ENCODE results near the gene MGAT5B. TPM values are rescaled to one million over a fixed set of nuclear protein-coding genes. Genes with fewer than 3 reads are reported as not detected.

The MGAT5B gene
- total RNA-seq, 2 donors from 2014 or later: 3.6 TPM; not detected in 1

DNA sequence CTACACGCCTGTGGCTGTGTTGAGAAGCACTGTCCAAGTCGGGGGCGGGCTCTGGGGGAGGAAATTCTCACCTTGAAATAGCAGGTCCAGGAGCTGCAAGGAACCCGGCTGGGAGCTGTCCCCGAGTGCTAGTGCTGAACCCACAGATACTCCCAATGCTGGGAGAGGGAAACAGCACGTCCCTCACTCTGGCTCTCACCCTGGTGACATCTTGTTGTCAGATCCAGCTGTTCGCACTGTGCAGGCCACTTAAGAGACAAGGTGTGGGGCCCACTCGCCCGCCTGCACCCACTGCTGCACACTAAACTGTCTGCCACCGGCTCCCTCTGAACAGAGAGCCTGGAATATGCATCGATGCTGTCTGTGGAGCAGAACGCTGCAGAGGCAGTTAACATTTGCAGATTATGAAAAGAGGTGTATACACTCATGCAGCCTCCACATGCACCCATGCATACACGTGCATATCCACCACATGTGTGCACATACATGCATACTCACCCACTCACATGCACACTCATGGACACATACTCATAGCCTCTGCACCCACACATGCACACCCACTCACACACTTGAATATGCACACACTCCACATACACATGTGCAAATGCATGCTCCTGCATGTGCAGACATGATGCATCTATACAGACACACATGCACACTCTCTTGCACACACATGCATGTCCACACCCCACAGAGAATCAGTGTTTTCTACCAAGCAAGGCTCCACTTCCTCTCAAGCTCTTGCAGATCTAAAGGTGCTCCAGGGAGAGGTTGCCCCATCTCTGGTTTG, 42.0 kb downstream of the MGAT5B start:
- no peak for ATAC-seq
- Histone ChIP-seq H3K9me3 (no peaks in the 10 kb centered on the region), H3K27me3 (no peaks in the 10 kb centered on the region), H3K4me1 (no peaks in the 10 kb centered on the region), H3K4me3 (no peak overlapping the region), H3K27ac (no peak overlapping the region), H3K36me3 (replicated peaks in 1 of 2; ENCODE audit: insufficient read depth in 1 of 2, low read depth in 2 of 2) (no peaks in the 10 kb centered on the region)
- intact Hi-C loops (cut with DNase I): no loop called here
- WGBS, 2 donors: 23 to 24% methylated on average over 8 to 13 of the region's 13 CpGs
- TF ChIP-seq POLR2A (IDR thresholded peaks at IDR 0.05): no peak
- TF ChIP-seq, protein P1, sequence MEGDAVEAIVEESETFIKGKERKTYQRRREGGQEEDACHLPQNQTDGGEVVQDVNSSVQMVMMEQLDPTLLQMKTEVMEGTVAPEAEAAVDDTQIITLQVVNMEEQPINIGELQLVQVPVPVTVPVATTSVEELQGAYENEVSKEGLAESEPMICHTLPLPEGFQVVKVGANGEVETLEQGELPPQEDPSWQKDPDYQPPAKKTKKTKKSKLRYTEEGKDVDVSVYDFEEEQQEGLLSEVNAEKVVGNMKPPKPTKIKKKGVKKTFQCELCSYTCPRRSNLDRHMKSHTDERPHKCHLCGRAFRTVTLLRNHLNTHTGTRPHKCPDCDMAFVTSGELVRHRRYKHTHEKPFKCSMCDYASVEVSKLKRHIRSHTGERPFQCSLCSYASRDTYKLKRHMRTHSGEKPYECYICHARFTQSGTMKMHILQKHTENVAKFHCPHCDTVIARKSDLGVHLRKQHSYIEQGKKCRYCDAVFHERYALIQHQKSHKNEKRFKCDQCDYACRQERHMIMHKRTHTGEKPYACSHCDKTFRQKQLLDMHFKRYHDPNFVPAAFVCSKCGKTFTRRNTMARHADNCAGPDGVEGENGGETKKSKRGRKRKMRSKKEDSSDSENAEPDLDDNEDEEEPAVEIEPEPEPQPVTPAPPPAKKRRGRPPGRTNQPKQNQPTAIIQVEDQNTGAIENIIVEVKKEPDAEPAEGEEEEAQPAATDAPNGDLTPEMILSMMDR (IDR thresholded peaks at IDR 0.05): no peak
- DNase-seq: peak; percentile 31 to 58 (median 44)

DNA sequence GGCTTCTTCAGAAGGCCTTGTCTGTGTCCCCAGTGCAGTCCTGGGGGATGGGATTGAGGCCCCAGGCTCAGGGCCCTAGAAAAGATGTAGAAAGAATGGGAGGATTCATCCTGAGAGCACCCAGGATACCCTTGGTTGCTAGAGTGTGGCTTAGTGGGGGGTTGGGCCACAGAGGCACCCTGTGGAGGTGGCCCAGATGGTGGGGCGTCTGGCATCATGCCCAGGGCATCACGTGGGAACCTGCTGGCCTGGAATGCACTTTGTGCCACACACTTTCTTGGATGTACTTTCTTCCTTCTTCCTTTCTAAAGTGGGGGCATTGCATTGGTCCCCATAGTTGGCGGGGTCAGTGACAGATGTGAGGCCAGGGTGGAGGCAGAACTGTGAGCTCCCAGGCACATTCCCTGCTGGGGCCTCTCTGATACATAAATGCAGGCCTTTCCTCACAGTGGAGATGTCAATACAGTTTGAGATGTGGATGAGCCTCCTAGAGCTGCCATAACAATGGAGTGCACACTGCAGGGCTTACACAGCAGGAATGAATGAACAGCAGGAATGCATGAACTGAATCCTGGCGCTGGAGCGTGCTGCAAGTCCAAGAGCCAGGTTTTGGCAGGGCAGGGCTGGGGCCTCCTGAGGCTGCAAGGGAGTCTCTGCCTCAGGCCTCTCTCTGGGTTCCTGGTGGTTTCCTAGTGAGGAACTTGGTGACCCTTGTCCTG, 43.3 kb downstream of the MGAT5B start:
- TF ChIP-seq, protein P1 (IDR thresholded peaks at IDR 0.05): no peak
- TF ChIP-seq POLR2A (IDR thresholded peaks at IDR 0.05): no peak
- intact Hi-C loops (cut with DNase I): no loop called here
- DNase-seq: no peak
- no peaks in the 10 kb centered on the region for H3K4me1 ChIP-seq
- no peaks in the 10 kb centered on the region for H3K36me3 ChIP-seq (replicated peaks in 1 of 2; ENCODE audit: insufficient read depth in 1 of 2, low read depth in 2 of 2)
- no peaks in the 10 kb centered on the region for H3K27me3 ChIP-seq
- no peak overlapping the region for H3K27ac ChIP-seq
- WGBS, 2 donors: 57 to 66% methylated on average over 5 of the region's 5 CpGs
- no peaks in the 10 kb centered on the region for H3K9me3 ChIP-seq
- H3K4me3 ChIP-seq: no peak overlapping the region
- ATAC-seq: no peak

DNA sequence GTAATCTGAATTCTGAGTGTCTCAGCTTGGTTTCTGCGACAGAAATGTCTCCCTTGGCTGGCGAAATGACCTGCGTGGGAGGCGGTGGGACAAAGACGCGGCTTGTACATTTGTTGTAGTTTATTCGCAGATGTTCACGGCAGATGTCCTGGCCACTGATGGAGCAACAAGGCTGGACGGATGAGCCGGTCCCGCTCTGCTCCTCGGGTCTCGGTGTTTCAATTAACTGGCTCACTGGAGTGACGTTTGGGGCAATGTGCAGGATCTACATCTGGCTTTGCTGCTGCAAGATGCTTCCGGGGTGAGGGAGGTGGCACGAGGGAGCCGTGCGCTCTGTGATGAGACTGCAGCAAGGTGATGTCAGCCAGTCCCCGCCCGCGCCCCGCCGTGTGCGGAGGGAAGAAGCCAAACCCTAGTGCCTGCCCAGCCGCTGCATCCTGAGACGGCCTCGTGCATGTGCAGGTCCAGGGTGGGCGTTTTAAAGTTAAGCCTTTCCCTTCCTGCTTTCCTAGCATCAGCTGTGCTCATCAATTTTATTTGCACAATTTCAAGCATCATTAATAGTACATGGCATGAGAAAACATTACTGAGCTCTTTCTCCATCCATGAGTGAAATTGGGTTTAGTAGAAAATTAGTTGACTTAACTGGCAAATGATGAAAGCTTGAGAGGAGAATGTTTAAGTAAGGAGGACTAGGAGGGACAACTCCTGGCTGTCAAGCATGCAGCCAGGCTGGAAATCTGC, 44.4 kb downstream of the MGAT5B start:
- no peak overlapping the region for H3K27ac ChIP-seq
- H3K27me3 ChIP-seq: no peaks in the 10 kb centered on the region
- H3K9me3 ChIP-seq: no peaks in the 10 kb centered on the region
- intact Hi-C loops (cut with DNase I): no loop called here
- no peaks in the 10 kb centered on the region for H3K4me1 ChIP-seq
- 73 to 74% methylated on average over 16 to 28 of the region's 28 CpGs for WGBS, 2 donors
- H3K4me3 ChIP-seq: no peak overlapping the region
- no peak for TF ChIP-seq POLR2A (IDR thresholded peaks at IDR 0.05)
- ATAC-seq (no peak), DNase-seq (no peak)
- H3K36me3 ChIP-seq (replicated peaks in 1 of 2; ENCODE audit: insufficient read depth in 1 of 2, low read depth in 2 of 2): no peaks in the 10 kb centered on the region

DNA sequence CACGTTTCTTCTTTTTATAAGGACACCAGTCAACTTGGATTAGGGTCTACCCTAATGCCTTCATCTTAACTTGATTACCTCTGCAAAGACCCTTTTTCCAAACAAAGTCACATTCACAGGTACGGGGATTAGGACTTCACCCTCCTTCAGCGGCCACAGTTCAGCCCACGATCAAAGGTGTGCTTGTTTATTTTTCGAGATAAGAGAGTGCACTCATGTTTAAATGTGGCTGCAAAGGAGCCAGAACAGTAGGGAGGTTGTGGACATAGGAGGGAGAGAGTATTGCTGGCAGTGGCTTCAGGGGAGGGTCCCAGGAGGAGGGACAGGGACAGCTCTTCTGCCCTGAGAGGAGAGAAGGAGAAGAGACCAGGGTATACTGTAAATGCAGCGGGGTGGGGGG, 46.7 kb downstream of the MGAT5B start:
- no peak overlapping the region for H3K27ac ChIP-seq
- DNase-seq (no peak), ATAC-seq (no peak)
- H3K4me1 ChIP-seq: no peaks in the 10 kb centered on the region
- no peaks in the 10 kb centered on the region for H3K36me3 ChIP-seq (replicated peaks in 1 of 2; ENCODE audit: insufficient read depth in 1 of 2, low read depth in 2 of 2)
- 17 to 20% methylated on average over 6 of the region's 6 CpGs for WGBS, 2 donors
- intact Hi-C loops (cut with DNase I): no loop called here
- TF ChIP-seq, protein P1 (IDR thresholded peaks at IDR 0.05): no peak
- TF ChIP-seq POLR2A (IDR thresholded peaks at IDR 0.05): no peak
- H3K4me3 ChIP-seq: no peak overlapping the region
- H3K9me3 ChIP-seq: no peaks in the 10 kb centered on the region
- no peaks in the 10 kb centered on the region for H3K27me3 ChIP-seq

Data from body of pancreas (tissue), 4 donors.